Lower leg skin (tissue), 4 donors: ENCODE results near the gene RPL18A. TPM values are rescaled to one million over a fixed set of nuclear protein-coding genes. Genes with fewer than 3 reads are reported as not detected.

Source experiments
- DNase-seq, 2 donors: peaks; one replicate each; pipeline ENCODE4 v3.0.0-alpha.2; 2019; ENCODE audit warnings: low spot score in 2 of 2
- H3K4me3 ChIP-seq: fragments of 200-600 bp; sonication (generic); 2 replicates; pipeline ENCODE4 v1.5.1; 2017; ENCODE audit warnings: mild to moderate bottlenecking, low read depth; ENCODE audit not compliant: poor library complexity, severe bottlenecking
- CTCF ChIP-seq, 3 donors: fragments of 450-650 bp; IDR thresholded peaks; one replicate each; pipeline ENCODE4 v1.5.1; 2016; ENCODE audit warnings: antibody characterized with exemption in 3 of 3, mild to moderate bottlenecking in 3 of 3, moderate library complexity in 2 of 3
- POLR2A ChIP-seq, 2 donors: fragments of 450-650 bp; IDR thresholded peaks; one replicate each; pipeline ENCODE4 v1.6.1; 2016 to 2017; ENCODE audit warnings: antibody characterized with exemption in 2 of 2, mild to moderate bottlenecking in 1 of 2, moderate library complexity in 1 of 2
- WGBS, 2 donors: methylation state at CpG; one replicate each; pipeline ENCODE4 v1.1.5; 2018; 5-methylcytosine and 5-hydroxymethylcytosine counted together
- intact Hi-C: fragments of 100-400 bp; cut with DNase I; formaldehyde crosslinking; loops from one replicate; pipeline ENCODE4 v1.15.0; 2023; ENCODE audit warnings: low total_unique reads
- total RNA-seq, 4 donors: library from RNA; depleted of rRNA; stranded (reverse); fragments of >200 nt; gene quantifications; one replicate each; pipeline ENCODE4 v1.1.0, GENCODE V29; 2016

Gene RPL18A
- total RNA-seq, 4 donors from 2014 or later = 2,094 to 3,301 (median 2,396) TPM

GRCh38 chr19:17873786-17874757 is 14.4 kb downstream of the RPL18A start:
- TF ChIP-seq POLR2A (IDR thresholded peaks at IDR 0.05) (no peak), CTCF (IDR thresholded peaks at IDR 0.05) (no peak)
- intact Hi-C loops = no loop called here
- WGBS, 2 donors = 8 to 9% methylated on average over 48 of the region's 63 CpGs
- no peak for DNase-seq
- no peak overlapping the region for H3K4me3 ChIP-seq

DNA sequence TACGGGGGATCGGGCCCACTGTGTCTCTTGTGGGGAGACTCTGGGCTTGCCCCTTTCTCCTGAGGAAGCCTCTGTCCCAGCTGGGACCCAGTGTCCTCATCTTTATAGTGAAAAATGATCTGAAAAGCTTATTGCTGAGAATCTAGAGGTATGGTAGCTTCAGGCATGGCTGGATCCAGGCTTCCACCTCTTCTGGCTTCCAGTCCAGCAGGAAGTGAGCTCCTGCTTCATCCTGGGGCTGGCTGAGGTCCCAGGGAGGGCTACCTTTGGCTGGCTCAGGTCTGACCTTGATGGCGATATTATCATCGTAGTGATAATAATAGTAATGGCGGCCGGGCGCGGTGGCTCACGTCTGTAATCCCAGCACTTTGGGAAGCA is 15.0 kb downstream of the RPL18A start:
- 83 to 86% methylated on average over 9 of the region's 9 CpGs for WGBS, 2 donors
- TF ChIP-seq POLR2A (IDR thresholded peaks at IDR 0.05) (no peak), CTCF (IDR thresholded peaks at IDR 0.05) (no peak)
- DNase-seq = no peak
- no peak overlapping the region for H3K4me3 ChIP-seq
- intact Hi-C loops = no loop called here

- H3K4me3 ChIP-seq = no peak overlapping the region
- TF ChIP-seq CTCF (IDR thresholded peaks at IDR 0.05) (no peak), POLR2A (IDR thresholded peaks at IDR 0.05) (no peak)
- no peak for DNase-seq
- intact Hi-C loops = no loop called here
- WGBS, 2 donors = 82 to 83% methylated on average over 11 to 16 of the region's 16 CpGs
These were observed 18.0 kb downstream of the RPL18A start for GRCh38 chr19:17877696-17878095.

DNA sequence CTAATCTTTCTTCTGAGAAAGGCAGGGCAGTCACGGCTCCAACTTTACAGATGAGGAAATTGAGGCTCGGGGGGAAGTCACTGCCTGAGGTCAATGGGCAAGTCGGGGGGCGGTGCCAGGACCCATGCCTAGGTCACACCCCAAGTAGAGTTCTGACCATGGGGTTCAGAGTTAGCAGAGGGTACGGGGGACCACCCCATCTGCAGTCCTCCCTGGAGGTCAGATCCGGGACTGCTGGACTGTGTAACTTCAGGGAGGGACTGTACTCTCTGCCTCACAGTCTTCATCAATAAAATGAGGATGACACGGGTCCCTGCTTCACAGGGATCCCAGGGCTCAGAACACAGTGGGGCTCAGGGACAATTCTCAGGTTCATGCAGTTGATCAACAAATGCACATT is 19.8 kb downstream of the RPL18A start:
- TF ChIP-seq POLR2A (IDR thresholded peaks at IDR 0.05) = no peak
- no peak for TF ChIP-seq CTCF (IDR thresholded peaks at IDR 0.05)
- no peak overlapping the region for H3K4me3 ChIP-seq
- WGBS, 2 donors = 71 to 74% methylated on average over 7 of the region's 7 CpGs
- DNase-seq = no peak
- intact Hi-C loops = no loop called here

GRCh38 chr19:17881701-17882100 is 22.0 kb downstream of the RPL18A start:
- intact Hi-C loops = no loop called here
- 71 to 89% methylated on average over 6 to 7 of the region's 7 CpGs for WGBS, 2 donors
- no peak for DNase-seq
- no peak for TF ChIP-seq CTCF (IDR thresholded peaks at IDR 0.05)
- no peak overlapping the region for H3K4me3 ChIP-seq
